Hematopoietic multipotent progenitor cell treated with erythropoietin and hydrocortisone succinate and interleukin-3 and kit ligand, for 8 days (in vitro differentiated cells): Measurements from ENCODE around the gene CTTNBP2.

Source experiments
- DNase-seq: peaks from one replicate; pipeline ENCODE4 v3.0.0-alpha.2; 2015

Gene CTTNBP2

GRCh38 chr7:117871778-117872538 lies 1.3 kb downstream of the CTTNBP2 start:
- no peak for DNase-seq

GRCh38 chr7:117871401-117871777 lies 1.9 kb downstream of the CTTNBP2 start:
- no peak for DNase-seq

GRCh38 chr7:117870448-117871130 lies 2.7 kb downstream of the CTTNBP2 start:
- DNase-seq: no peak

- no peak for DNase-seq
Observed at GRCh38 chr7:117869374-117869773, 3.9 kb downstream of the CTTNBP2 start.

- no peak for DNase-seq
Observed at GRCh38 chr7:117863618-117864017, 9.6 kb downstream of the CTTNBP2 start.

- DNase-seq: no peak
Observed at GRCh38 chr7:117862378-117862777, 10.9 kb downstream of the CTTNBP2 start.

GRCh38 chr7:117859246-117859812 lies 13.9 kb downstream of the CTTNBP2 start:
- DNase-seq: no peak

- DNase-seq: no peak
Observed at GRCh38 chr7:117858712-117859111, 14.5 kb downstream of the CTTNBP2 start.

GRCh38 chr7:117857718-117858117 lies 15.5 kb downstream of the CTTNBP2 start:
- no peak for DNase-seq

GRCh38 chr7:117856196-117856595 lies 17.0 kb downstream of the CTTNBP2 start:
- no peak for DNase-seq

GRCh38 chr7:117854186-117854585 lies 19.1 kb downstream of the CTTNBP2 start:
- DNase-seq: no peak

- DNase-seq: no peak
Observed at GRCh38 chr7:117848941-117849340, 24.3 kb downstream of the CTTNBP2 start.

GRCh38 chr7:117844678-117845077 lies 28.6 kb downstream of the CTTNBP2 start:
- DNase-seq: no peak

- no peak for DNase-seq
Observed at GRCh38 chr7:117841611-117842010, 31.6 kb downstream of the CTTNBP2 start.

GRCh38 chr7:117841011-117841410 lies 32.2 kb downstream of the CTTNBP2 start:
- peak; percentile 25 for DNase-seq

- no peak for DNase-seq
Observed at GRCh38 chr7:117839507-117839906, 33.7 kb downstream of the CTTNBP2 start.

- peak; percentile 20 for DNase-seq
Observed at GRCh38 chr7:117837841-117838240, 35.4 kb downstream of the CTTNBP2 start.

- DNase-seq: peak; percentile 25
Observed at GRCh38 chr7:117835016-117835664, 38.1 kb downstream of the CTTNBP2 start.

- DNase-seq: no peak
Observed at GRCh38 chr7:117830422-117830954, 42.8 kb downstream of the CTTNBP2 start.

- no peak for DNase-seq
Observed at GRCh38 chr7:117829450-117830117, 43.7 kb downstream of the CTTNBP2 start.

GRCh38 chr7:117828825-117829224 lies 44.4 kb downstream of the CTTNBP2 start:
- DNase-seq: no peak

GRCh38 chr7:117827862-117828261 lies 45.4 kb downstream of the CTTNBP2 start:
- no peak for DNase-seq

- no peak for DNase-seq
Observed at GRCh38 chr7:117825132-117825531, 48.1 kb downstream of the CTTNBP2 start.
